GM04504 (cell line): ENCODE results near the gene DUSP9.
"Not testable (repeated sequence)": the region's sequence is repeated elsewhere in the genome, so short reads cannot be mapped to it uniquely, and the experiment has no call there.

Source experiments
- DNase-seq: peaks from one replicate; pipeline ENCODE4 v3.0.0-alpha.2; 2012; ENCODE audit warnings: low read depth

Gene DUSP9, protein sequence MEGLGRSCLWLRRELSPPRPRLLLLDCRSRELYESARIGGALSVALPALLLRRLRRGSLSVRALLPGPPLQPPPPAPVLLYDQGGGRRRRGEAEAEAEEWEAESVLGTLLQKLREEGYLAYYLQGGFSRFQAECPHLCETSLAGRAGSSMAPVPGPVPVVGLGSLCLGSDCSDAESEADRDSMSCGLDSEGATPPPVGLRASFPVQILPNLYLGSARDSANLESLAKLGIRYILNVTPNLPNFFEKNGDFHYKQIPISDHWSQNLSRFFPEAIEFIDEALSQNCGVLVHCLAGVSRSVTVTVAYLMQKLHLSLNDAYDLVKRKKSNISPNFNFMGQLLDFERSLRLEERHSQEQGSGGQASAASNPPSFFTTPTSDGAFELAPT

DNA sequence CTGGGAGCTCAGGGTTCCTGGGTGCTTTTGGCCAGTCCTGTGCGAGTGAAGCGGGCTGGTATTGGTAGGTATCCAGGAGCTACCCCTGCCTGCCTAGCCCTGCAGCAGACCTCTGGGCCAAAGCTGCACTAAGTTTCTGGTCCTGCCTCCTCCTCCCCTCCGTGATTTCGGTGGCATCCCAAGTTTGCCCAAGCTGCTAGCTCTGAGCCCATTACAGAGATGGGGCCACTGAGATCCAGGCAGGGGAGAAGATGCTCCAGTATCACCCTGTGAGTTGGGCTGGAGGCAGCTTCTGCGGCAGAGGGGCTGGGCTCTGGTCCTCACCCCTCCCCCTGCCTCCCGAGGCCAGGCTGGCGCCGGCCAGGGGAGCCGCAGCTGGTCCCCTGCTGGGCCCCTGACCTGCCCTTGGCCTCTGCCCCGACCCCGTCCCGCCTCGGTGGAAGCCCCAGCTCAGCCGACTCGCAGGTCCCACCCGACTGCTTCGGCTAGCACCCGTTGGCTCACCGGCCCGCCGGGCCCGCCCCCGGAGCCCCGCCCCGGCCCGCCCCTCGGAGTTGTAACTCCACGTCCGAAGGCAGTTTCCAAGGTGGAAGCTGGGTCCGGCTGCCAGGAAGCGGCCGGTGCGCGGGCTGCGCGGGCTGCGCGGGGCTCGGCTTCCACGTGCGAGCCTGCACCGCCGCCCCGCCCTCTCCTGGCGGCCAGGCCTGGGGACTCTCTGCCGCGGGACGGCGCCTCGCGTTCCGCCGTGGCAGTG is at the start of gene DUSP9:
Gene DUSP9 (plus strand): TSS at position 584 of the 754 bp plus-strand sequence. CDS start 751 bp downstream, outside the sequence.
- DNase-seq, result no peak

DNA sequence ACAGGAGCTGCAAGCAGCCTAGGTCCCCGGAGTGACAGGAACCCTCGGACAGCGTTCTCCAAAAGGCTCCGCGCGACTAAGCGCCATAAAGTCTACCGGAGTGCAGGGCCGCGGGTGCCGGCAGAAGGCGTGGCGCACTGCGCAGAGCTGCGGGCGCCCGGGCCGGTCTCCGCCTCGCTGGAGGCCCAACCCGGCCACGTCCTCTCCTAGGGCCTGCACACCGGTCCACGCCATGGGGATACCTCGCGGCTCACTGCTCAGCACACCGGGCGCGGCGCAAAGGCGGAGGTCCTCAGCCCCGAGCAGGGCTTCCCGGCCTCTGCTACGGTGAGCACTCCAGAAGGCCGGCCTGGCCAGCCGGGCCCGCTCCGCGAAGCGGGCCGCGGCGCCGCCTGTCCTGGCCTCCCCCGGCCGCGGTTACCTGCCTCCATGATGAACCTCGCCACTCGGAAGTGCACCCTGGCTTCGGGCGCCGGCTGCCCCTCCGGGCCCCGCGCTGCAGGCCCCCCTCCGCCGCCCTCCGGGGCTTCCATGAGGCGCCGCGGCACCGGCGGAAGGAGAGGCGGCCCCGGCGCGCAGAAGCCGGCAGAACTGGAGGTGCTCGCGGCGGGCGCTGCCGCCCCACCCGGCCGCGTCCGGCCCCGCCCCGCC is 48.3 kb upstream of the DUSP9 start, which contains the start of gene CCNQ:
Gene CCNQ (minus strand): TSS at position 599 of the 651 bp plus-strand sequence. CDS start 66 bp downstream, at position 533.
- DNase-seq, result no peak

DNA sequence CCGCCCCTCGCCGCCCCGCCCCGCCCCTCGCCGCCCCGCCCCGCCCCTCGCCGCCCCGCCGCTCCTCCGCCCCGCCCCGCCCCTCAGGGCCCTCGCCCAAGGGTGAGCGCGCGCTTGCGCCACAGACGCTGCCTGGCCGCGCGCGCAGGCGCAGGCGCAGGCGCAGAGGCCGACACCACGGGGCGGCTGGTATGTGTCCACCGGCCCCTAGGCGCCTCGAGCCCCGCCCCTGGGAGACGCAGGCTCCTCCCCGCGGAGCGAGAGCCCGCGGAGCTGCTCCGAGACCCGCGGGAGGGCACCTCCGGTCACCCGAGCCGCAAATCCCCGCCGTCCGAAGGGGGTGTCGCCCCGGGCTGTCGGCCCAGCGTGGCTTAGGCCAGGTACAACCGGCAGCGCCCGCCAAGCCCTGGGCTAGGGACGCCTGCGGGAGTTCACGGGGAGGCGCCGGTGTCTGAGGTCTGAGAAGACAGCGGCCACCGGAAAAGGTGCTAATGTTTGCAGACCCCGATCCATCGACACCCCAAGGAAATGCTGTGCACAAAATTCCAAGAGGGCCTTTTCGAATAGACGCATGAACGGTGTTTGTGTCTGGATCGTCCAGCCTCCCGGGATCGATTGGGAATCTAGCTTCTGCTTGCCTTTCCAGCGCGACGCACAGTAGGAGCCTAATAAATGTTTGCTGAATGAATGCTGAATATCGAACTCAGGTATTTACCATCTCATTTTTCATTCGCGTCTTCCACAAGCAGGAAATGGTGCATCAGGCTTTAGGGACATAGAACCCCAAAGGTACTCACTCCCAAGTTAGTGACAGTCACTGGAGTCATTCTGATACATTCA is 47.6 kb upstream of the DUSP9 start:
- DNase-seq, result peak; percentile 68

DNA sequence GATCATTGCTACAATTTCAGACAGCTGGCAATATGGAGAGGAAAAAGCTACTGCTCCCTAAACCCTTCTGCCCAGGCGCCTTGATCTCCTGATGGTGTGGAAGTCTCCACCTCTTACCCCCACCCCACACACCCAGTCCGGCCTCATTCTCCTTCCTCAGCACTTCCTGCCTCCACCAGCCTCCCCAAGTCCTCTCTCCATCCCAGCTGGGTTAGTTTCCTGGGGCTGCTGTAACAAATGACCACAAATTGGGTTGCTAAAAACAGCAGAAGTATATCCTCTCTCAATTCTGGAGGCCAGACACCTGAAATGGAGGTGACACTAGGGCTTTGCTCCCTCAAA is 47.0 kb upstream of the DUSP9 start:
- no peak for DNase-seq

DNA sequence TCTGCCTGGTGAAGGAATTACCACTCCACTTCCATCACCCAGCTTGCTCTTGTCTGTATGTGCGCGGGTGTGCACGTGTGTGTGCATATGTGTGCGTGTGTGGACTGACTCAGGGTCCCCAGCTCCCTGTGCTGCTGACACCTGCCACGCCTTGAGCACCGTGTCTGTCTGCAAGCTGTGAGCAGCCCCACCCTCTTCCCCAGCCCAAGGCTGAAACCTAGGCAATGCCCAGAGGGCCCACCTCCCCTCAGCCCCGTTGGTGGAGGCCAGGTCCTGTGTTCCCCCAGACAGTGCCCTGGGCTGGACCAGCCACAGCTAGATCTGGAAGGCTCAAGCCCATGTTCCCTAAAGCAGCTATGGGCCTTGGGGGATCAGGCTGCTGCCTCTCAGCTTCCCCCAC is 46.1 kb upstream of the DUSP9 start:
- no peak for DNase-seq

DNA sequence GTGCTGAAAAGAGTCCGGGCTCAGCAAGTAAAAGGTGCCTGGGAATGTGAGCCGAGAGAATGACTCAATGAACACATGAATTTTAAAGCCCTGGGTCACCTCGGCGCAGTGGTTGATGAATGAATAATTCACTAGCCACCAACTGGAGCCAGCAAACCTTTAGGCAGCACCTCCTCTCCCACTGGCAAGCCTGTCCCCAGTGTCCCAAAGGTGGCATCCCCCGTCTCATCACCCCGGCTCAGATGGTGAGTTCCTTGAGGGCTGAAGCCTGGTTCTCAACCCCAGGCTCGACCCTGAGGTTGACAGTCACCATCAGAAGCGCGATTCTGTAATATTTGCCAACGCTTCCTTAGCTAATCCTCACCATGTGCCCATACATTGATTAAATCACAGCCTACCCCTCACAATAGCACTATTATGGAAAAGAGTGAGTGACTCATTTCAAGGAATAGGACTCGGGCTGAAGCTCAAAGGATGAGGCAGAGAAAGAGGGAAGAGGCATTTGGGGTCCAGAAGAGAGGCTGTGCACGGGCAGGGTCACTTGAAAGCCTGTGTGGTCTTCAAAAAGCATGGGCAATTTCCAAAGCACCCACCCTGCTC is 45.4 kb upstream of the DUSP9 start:
- DNase-seq, result no peak

DNA sequence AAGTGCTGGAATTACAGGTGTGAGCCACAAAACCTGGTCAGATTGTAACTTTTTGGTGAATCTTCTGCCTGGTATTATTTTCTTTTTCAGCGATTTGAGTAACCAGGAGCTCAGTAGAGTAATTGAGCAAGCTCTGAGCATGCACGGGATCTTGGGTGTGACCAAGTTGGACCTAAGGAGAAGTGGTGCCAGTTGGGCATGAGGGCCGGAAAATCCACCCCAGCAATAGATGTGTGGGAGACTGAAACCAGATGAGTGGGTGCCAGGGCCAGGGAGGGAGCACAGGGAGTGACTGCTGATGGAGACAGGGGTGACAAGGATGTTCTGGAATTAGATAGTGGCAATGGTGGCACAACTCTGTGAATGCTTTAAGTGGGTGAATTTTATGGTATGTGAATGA is 44.4 kb upstream of the DUSP9 start:
- DNase-seq, result no peak

DNA sequence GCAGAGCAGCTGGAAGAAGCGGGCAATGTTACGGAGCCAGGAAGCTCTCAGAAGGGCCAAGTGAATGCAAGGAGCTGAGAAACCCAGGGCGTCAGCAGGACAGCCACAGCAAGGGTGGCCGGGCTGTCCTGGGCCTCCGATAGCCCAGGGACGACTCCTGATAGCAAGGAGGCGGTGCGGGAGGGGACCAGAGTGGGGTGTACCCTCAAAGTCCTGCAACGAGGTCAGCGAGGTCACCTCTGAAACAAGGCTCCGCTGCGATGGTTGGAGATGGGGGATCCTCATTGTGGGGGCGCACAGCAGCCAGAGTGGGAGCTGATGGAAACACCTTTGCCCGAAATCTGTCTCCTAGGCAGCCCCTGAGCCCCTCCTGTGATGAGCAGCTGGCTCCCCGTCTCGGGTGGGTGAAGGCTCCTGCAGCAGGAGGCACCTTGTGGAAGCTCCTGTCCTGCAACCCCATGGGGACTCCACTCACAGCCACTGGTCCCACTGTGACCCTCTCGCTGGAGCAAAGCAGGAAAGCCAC is 43.8 kb upstream of the DUSP9 start:
- no peak for DNase-seq

DNA sequence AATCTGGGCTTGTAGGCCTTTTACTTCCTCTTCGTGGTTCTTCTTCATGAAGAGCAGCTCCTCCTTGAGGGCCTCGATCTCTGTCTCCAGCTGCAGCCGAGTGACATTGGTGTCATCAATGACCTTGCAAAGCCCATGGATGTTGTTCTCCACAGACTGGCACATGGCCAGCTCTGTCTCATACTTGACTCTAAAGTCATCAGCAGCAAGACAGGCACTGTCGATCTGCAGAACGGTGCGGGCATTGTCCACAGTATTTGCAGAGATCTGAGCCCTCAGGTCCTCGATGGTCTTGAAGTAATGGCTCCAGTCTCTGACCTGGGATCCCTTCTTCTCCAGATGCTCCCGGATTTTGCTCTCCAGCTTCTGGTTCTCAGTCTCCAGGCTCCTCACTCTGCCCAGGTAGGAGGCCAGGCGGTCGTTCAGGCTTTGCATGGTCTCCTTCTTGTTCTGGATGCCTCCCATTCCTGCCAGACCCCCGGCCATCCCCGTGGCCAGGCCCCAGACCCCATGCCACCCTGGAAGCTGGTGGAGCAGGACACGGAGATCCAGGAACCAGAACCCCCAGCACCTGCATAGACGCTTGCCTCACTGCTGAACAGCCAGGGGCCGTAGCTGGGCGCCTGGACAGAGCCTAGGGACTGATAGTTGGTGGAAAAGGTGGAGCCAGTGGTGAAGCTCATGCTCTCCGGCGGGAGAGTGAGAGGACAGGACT is 42.2 kb upstream of the DUSP9 start:
- not testable (repeated sequence) for DNase-seq

DNA sequence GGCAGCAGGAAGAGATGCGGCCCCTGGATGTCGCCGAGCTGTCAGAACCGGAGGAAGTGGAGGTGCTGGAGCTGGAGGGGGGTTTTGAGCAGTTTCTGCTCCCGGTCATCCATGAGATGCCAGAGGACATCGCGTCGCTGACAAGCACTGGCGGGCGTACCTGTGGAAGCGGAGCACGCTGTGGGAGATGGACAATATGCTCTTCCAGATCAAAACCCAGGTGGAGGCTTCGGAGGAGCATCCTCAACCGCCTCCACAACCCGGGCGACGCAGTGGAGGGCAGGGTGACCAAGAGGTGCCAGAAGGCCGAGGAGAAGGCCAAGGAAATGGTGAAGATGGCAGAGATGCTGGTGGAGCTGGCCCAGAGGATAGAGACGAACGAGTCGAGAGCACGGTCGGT is 40.5 kb upstream of the DUSP9 start:
- DNase-seq, result no peak

DNA sequence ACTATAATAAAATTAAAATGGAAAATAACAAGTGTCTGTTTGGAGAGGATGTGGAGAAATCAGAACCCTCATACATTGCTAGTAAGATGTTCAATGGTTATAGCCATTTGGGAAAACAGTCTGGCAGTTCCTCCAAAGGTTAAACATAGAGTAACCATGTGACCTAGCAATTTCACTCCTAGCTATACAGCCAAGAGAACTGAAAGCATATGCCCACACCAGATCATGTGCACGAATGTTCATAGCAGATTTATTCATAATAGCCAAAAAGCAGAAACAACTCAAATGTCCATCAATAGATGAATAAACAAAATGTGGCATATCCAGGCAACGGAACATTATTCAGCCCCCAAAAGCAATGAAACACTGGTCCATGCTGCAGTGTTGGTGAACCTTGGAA is 38.6 kb upstream of the DUSP9 start:
- DNase-seq, result no peak

DNA sequence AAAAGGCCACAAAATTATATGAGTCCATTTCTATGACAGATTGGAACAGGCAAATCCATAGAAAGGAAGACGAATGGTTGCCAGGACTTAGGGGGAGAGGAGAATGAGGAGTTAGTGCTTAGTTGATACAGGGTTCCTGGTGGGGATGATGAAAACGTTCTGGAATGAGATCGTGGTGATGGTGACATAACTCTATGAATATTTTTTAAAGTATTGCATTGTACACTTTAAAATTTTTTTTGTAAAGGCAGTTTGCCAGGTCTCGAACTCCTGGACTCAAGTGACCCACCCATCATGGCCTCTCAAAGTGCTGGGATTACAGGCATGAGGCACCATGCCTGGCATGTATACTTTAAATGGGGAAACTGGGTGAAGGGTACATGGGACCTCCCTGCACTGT is 38.2 kb upstream of the DUSP9 start:
- DNase-seq, result no peak

DNA sequence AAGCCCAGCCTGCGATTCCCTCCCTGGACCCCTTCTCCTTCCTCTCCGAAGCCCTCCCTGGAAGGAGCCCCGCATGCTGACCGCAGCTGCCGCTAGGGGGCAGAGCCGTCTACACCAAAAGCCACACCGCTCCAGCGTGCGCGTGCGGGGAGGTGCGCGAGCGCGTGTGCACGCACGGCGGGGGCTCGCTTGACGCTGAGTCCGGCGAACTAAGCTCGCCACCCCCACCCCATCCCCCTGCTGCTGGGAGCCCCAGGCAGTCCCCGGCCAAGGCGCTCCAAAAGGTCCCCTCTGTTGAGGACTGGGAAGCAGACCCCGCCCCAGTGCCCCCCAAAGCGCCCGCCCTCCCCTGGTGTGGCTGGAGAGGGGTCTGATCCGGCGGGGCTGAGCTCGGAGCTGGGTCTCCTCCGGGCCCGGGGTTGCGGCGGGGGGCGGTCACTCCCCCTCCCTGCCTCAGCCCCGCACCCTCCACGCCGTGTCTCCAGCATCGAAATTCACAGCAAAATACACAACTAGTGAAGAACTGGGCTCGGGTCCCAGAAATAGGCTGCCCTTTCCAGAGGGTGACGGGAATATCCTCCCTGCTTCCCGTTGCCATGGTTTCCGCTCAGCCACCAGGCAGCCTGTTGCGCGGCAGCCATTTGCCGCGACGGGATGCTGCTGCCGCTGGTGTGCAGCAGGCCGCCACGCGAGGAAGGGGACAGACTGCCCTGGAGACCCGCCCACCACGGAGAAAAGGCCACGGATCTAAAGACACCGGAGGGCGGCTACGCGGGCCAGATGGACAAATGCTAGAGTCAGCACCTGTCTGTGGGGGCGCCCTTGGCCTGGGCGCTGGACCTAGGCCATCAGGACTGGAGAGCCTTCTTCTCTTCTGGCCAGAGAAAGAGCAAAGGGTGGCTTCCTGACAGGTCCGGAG is 36.8 kb upstream of the DUSP9 start:
- DNase-seq, result no peak

DNA sequence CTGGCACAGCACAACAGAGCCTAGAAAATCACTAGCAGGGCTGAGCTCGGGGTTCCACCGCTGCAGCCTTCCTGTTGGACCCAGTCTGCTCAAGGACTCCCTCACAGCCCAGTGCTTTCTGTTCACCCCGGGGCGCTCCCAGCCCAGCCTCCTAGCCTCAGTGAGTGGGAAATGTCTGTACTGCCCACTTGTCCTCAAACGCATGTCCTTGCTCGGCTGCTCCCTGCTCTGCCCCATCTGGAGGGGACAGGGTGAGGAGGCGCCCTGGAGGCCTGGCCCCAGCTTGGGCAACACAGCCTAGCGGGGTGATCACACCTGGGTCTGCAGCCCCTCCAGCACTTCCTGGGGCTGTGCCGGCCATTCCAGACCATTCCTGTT is 36.2 kb upstream of the DUSP9 start:
- DNase-seq, result no peak

DNA sequence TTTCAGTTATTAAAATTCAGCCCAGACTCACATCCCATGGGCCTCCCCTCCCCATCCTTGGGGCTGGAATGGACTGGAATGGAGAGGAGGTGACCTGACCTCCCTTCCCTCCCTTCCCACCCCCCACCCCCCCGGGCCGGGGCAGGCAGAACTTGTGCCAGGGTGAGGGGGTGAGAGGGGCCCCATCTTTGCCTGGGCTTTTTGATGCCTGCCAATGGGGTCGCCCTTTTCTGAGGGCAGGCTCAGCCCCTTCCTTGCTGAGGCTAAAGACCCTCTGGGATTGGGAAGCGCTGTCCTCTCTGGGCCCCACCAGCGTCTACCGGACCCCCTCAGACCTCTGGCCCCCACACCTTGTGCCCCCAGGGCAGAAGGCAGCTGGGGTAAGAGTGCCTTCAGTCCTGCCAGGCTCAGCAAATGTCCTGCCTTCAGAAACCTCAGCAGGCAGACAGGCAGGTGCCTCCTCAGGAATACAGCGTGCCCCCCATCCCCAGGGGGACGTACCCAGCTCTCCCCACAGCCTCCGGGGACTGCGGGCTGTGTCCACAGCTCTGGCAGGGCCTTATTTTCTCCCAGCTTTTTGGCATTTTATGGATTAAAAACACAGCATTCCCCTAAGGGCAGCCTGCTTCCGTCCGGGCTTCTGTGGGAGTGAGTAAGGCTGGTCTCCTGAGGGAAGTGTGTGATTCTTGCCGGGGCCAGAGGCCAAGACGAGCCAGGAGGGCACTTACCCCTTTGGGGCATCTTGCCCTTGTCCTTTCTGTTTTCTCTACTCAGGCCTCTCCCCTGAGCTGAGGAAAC is 35.5 kb upstream of the DUSP9 start:
- no peak for DNase-seq

DNA sequence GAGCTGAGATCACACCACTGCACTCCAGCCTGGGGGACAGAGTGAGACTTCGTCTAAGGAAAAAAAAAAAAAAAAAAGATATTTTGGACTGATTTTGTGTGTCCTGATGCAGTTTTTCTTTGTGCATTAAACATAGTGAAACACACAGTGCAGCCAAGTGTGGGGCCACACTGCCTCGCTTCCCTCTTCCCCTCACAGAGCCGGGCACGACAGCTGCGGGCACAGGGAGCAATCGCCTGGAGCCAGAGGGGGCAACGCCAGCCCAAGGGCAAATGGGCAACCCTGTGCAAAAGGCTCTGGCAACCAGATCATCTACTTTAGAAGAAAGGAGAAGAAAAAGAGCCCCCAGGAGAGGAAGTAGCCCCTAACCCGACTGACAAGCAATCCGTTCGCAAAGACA is 34.6 kb upstream of the DUSP9 start:
- DNase-seq, result no peak

DNA sequence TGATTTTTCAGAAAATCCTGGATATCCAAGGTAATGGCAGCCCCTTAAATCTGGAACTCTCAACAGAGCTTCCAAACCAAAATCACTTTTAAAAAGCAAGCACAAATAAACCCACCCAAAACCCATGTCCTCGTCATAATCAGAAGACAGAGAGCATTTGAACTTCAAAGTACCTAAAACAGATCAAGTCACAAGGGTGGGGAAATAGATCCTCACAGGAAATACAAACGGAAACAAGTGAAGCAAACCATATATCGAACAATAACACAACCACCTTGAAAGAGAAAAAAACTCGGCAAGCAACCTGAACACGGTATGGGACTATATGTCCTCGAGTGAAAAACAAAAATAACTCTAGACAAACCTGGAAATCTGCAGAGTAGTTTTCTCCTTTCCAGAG is 32.2 kb upstream of the DUSP9 start:
- DNase-seq, result no peak

DNA sequence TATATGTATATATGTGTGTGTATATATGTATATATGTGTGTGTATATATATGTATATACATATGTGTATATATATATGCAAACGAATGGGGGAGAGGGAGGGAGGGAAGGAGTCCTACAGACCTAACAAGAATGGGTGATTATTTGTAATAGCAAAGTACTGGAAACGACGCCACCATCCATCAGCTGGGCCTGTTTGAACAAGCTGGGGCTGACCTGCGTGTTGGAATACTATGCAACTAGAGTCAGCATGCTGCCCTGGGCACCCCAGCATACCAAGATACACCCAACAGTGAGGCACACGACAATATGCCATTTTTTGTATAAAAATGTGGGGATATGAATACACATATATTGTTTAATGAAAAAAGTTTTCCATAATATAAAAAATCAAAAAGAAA is 26.4 kb upstream of the DUSP9 start:
- no peak for DNase-seq
